Measurements from ENCODE around the gene PELI2. TPM values are rescaled to one million over a fixed set of nuclear protein-coding genes. Genes with fewer than 3 reads are reported as not detected.

PELI2 gene
- total RNA-seq, 1 experiment from 2014 or later: 2.0 TPM

DNA sequence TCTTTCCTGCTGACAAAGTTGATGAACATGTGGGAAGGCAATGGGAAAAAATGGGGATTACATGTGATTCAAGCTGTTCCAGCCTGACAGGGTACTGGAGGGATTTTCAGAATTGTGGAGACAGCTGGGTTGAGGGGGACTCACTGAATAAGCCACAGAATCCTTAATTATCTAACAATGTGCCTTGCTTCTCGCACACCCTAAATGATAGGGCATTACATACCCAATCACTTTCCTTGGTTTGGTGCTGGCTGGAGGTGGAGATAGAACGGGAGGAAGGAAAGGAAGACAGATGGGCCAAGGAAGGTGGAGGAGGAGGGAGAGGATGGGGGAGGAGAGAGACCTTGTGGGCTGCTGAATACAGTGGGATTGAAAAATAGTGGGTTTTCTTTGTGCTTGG, 20.7 kb downstream of the PELI2 start:
- intact Hi-C loops (cut with micrococcal nuclease): no loop called here
- no peak overlapping the region for H3K4me2 ChIP-seq (ENCODE audit: low read length)
- ChIA-PET RAD21 (ENCODE audit: low non-redundant PET in 1 of 2, low total read pairs in 2 of 2, uncharacterized antibody in 2 of 2, unreplicated experiment in 2 of 2) (no interaction called here), CTCF (no interaction called here), POLR2A (no interaction called here)
- H3K27me3 ChIP-seq (ENCODE audit: insufficient read depth, low read length): peaks cover 85% of the 10 kb centered on the region
- ATAC-seq (no peak), DNase-seq (ENCODE audit: low read depth, low spot score) (no peak)
- no peak for TF ChIP-seq RAD21 (IDR thresholded peaks at IDR 0.05; ENCODE audit: low read depth)
- TF ChIP-seq YY1 (IDR thresholded peaks at IDR 0.05; ENCODE audit: extremely low read depth, insufficient replicate concordance, low read depth, low read length): no peak
- TF ChIP-seq EGR1 (IDR thresholded peaks at IDR 0.05; ENCODE audit: low read depth): no peak
- no peak for TF ChIP-seq CBX3 (IDR thresholded peaks at IDR 0.05; ENCODE audit: low read depth)
- TF ChIP-seq JUND (IDR thresholded peaks at IDR 0.05): no peak
- TF ChIP-seq TCF7L2 (IDR thresholded peaks at IDR 0.05; ENCODE audit: borderline replicate concordance, extremely low read depth, insufficient read depth, insufficient read length): no peak
- TF ChIP-seq ZNF274 (IDR thresholded peaks at IDR 0.05; ENCODE audit: low read depth, low read length): no peak
- TF ChIP-seq, protein P1, sequence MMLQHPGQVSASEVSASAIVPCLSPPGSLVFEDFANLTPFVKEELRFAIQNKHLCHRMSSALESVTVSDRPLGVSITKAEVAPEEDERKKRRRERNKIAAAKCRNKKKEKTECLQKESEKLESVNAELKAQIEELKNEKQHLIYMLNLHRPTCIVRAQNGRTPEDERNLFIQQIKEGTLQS (IDR thresholded peaks at IDR 0.05): no peak
- TF ChIP-seq FOSL1 (IDR thresholded peaks at IDR 0.05; ENCODE audit: low read depth): no peak
- TF ChIP-seq EZH2phosphoT487 (IDR thresholded peaks at IDR 0.05; ENCODE audit: borderline replicate concordance): no peak
- no peak for TF ChIP-seq POLR2AphosphoS5 (IDR thresholded peaks at IDR 0.05; ENCODE audit: low read depth, low read length)
- TF ChIP-seq SRF (IDR thresholded peaks at IDR 0.05; ENCODE audit: low read depth): no peak
- TF ChIP-seq, protein P2, sequence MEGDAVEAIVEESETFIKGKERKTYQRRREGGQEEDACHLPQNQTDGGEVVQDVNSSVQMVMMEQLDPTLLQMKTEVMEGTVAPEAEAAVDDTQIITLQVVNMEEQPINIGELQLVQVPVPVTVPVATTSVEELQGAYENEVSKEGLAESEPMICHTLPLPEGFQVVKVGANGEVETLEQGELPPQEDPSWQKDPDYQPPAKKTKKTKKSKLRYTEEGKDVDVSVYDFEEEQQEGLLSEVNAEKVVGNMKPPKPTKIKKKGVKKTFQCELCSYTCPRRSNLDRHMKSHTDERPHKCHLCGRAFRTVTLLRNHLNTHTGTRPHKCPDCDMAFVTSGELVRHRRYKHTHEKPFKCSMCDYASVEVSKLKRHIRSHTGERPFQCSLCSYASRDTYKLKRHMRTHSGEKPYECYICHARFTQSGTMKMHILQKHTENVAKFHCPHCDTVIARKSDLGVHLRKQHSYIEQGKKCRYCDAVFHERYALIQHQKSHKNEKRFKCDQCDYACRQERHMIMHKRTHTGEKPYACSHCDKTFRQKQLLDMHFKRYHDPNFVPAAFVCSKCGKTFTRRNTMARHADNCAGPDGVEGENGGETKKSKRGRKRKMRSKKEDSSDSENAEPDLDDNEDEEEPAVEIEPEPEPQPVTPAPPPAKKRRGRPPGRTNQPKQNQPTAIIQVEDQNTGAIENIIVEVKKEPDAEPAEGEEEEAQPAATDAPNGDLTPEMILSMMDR (IDR thresholded peaks at IDR 0.05 in 2 of 3, conservative IDR thresholded peaks at IDR 0.05 in 1 of 3; ENCODE audit: borderline replicate concordance in 1 of 3, insufficient read depth in 1 of 3, low read depth in 2 of 3, low read length in 2 of 3): no peak
- TF ChIP-seq SP1 (IDR thresholded peaks at IDR 0.05; ENCODE audit: low read depth): no peak
- no peak for TF ChIP-seq EZH2 (IDR thresholded peaks at IDR 0.05)
- TF ChIP-seq, protein P3, sequence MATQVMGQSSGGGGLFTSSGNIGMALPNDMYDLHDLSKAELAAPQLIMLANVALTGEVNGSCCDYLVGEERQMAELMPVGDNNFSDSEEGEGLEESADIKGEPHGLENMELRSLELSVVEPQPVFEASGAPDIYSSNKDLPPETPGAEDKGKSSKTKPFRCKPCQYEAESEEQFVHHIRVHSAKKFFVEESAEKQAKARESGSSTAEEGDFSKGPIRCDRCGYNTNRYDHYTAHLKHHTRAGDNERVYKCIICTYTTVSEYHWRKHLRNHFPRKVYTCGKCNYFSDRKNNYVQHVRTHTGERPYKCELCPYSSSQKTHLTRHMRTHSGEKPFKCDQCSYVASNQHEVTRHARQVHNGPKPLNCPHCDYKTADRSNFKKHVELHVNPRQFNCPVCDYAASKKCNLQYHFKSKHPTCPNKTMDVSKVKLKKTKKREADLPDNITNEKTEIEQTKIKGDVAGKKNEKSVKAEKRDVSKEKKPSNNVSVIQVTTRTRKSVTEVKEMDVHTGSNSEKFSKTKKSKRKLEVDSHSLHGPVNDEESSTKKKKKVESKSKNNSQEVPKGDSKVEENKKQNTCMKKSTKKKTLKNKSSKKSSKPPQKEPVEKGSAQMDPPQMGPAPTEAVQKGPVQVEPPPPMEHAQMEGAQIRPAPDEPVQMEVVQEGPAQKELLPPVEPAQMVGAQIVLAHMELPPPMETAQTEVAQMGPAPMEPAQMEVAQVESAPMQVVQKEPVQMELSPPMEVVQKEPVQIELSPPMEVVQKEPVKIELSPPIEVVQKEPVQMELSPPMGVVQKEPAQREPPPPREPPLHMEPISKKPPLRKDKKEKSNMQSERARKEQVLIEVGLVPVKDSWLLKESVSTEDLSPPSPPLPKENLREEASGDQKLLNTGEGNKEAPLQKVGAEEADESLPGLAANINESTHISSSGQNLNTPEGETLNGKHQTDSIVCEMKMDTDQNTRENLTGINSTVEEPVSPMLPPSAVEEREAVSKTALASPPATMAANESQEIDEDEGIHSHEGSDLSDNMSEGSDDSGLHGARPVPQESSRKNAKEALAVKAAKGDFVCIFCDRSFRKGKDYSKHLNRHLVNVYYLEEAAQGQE (IDR thresholded peaks at IDR 0.05; ENCODE audit: low read depth): no peak
- no peak for TF ChIP-seq ZFX (IDR thresholded peaks at IDR 0.05)
- H3K9ac ChIP-seq (ENCODE audit: low read length): no peak overlapping the region
- H3K9me2 ChIP-seq (ENCODE audit: insufficient read depth): no peaks in the 10 kb centered on the region
- H4K20me1 ChIP-seq (ENCODE audit: insufficient read depth): no peaks in the 10 kb centered on the region
- H3K36me3 ChIP-seq (ENCODE audit: control insufficient read depth in 1 of 2, insufficient read depth in 2 of 2, low read length in 2 of 2): no peaks in the 10 kb centered on the region
- H3K79me2 ChIP-seq (ENCODE audit: insufficient read depth, low read length): no peaks in the 10 kb centered on the region
- no peaks in the 10 kb centered on the region for H3K9me3 ChIP-seq (ENCODE audit: control insufficient read depth in 1 of 2, insufficient read depth in 1 of 2, low read depth in 1 of 2, low read length in 2 of 2)
- no peaks in the 10 kb centered on the region for H3K4me1 ChIP-seq (ENCODE audit: control insufficient read depth in 1 of 2, insufficient read depth in 2 of 2, low read length in 2 of 2)
- H2AFZ ChIP-seq (ENCODE audit: low read depth, low read length, poor library complexity, severe bottlenecking): no peak overlapping the region
- no TSS peak for BruUV-seq (replicated peaks)
- H3K4me3 ChIP-seq (replicated peaks in 1 of 2; ENCODE audit: low read depth in 1 of 2, low read length in 2 of 2): no peak overlapping the region
- H3K27ac ChIP-seq (ENCODE audit: low read depth, low read length): no peak overlapping the region
